Activated T-cell treated with anti-CD3 and anti-CD28 coated beads, Interleukin-2, amount 50 U/mL, for 72 hours (primary cell): ENCODE results near the gene ANO3. TPM values are rescaled to one million over a fixed set of nuclear protein-coding genes. Genes with fewer than 3 reads are reported as not detected.

ENCODE experiments used
- ATAC-seq, 2 donors: fragments of 150-1000 bp; cut with Tn5 transposase; replicated peaks in 1 of 2; 2 replicates each; pipeline ENCODE4 v1.10.0; 2021; ENCODE audit warnings: moderate library complexity in 2 of 2, mild to moderate bottlenecking in 1 of 2
- DNase-seq, 2 donors: peaks; one replicate each; pipeline ENCODE4 v3.0.0; 2021 to 2022; ENCODE audit warnings: mixed read lengths in 1 of 2
- H3K27ac Mint-ChIP-seq: one replicate; pipeline ENCODE4 v1.8.0; 2022; ENCODE audit warnings: mild to moderate bottlenecking, moderate library complexity, mixed read lengths
- H3K27me3 Mint-ChIP-seq: one replicate; pipeline ENCODE4 v1.8.0; 2022; ENCODE audit warnings: low read depth, mixed read lengths
- H3K36me3 Mint-ChIP-seq, 2 donors: one replicate each; pipeline ENCODE4 v1.8.0; 2022; ENCODE audit warnings: mixed read lengths in 2 of 2, mild to moderate bottlenecking in 1 of 2; ENCODE audit not compliant: insufficient read depth in 2 of 2
- H3K4me1 Mint-ChIP-seq: one replicate; pipeline ENCODE4 v1.8.0; 2022; ENCODE audit warnings: low read depth, mixed read lengths
- H3K4me3 Mint-ChIP-seq, 2 donors: one replicate each; pipeline ENCODE4 v1.8.0; 2022; ENCODE audit warnings: mild to moderate bottlenecking in 2 of 2, mixed read lengths in 2 of 2, moderate library complexity in 2 of 2
- H3K9me3 Mint-ChIP-seq, 2 donors: one replicate each; pipeline ENCODE4 v1.8.0; 2022; ENCODE audit warnings: mixed read lengths in 2 of 2
- total RNA-seq, 2 donors: library from RNA; stranded (reverse); gene quantifications; one replicate each; pipeline ENCODE4 v1.2.3, GENCODE V29; 2022

The ANO3 gene
- total RNA-seq, 2 donors from 2014 or later, result not detected

- Mint-ChIP-seq H3K27ac (no peak overlapping the region), H3K27me3 (no peaks in the 10 kb centered on the region), H3K9me3 (peaks cover 8 to 17% of the 10 kb centered on the region in 2 donors), H3K4me3 (no peak overlapping the region), H3K4me1 (no peaks in the 10 kb centered on the region), H3K36me3 (no peaks in the 10 kb centered on the region)
- no peak for DNase-seq
- ATAC-seq, result no peak
These were observed 267.5 kb downstream of the ANO3 start for GRCh38 chr11:26599425-26599824.

DNA sequence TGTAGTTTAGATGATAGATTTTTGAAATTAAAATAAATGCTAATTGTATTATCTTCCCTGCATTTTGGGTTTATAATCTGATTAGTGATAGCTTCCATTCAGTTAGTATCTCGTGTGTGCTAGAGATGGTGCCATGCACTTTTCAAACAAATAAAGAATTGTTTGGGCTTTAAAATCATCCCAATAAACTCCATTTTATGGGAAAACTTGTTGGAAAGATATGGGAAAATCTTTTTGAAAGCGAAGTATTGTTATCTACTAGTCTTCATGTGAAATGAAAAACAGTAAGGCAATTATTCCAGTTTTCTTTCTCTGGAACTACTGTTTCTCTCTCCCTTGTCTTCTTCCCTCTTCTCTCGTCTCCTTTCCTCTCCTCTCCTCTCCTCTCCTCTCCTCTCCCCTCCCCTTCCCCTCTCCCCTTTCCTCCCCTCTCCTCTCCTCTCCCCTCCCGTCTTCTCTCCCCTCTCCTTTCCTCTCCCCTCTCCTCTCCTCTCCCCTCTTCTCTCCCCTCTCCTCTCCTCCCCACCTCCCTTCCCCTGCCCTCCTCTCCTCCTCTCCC, 268.0 kb downstream of the ANO3 start:
- Mint-ChIP-seq H3K9me3 (peaks cover 8 to 16% of the 10 kb centered on the region in 2 donors), H3K27me3 (no peaks in the 10 kb centered on the region), H3K4me1 (no peaks in the 10 kb centered on the region), H3K36me3 (no peaks in the 10 kb centered on the region), H3K27ac (no peak overlapping the region), H3K4me3 (no peak overlapping the region)
- ATAC-seq (no peak), DNase-seq (no peak)

DNA sequence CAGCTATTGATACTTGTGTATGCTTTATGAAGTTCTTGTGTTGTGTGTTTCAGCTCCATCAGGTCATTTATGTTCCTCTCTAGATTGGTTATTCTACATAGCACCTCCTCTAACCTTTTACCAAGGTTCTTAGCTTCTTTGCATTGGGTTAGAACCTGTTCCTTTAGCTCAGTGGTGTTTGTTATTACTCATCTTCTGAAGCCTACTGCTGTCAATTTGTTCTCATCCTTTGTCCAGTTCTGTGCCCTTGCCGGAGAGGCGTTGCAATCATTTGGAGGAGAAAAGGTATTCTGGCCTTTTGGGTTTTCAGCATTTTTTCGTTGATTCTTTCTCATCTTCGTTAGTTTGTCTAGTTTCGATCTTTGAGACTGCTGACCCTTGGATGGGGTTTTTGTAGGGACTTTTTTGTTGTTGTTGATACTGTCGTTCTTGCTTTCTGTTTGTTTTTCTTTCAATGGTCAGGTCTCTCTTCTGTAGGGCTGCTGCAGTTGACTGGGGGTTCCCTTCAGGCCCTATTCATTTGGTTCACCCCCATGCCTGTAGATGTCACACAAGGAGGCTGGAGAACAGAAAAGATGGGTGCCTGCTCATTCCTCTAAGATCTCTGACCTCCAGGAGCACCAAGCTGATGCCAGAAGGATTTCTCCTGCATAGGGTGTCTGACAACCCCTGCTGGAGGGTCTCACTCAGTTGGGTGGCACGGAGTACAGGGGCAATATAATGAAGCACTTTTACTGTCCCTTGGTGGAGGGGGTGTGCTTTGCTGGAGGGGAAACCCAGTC, 276.0 kb downstream of the ANO3 start:
- Mint-ChIP-seq H3K36me3 (no peaks in the 10 kb centered on the region), H3K9me3 (peaks cover 14 to 21% of the 10 kb centered on the region in 2 donors), H3K4me3 (no peak overlapping the region), H3K4me1 (no peaks in the 10 kb centered on the region), H3K27ac (no peak overlapping the region), H3K27me3 (no peaks in the 10 kb centered on the region)
- DNase-seq, result no peak
- ATAC-seq, result no peak

GRCh38 chr11:26608507-26609146, 276.7 kb downstream of the ANO3 start:
- Mint-ChIP-seq H3K9me3 (peaks cover 19 to 23% of the 10 kb centered on the region in 2 donors), H3K4me1 (no peaks in the 10 kb centered on the region), H3K27me3 (no peaks in the 10 kb centered on the region), H3K4me3 (no peak overlapping the region), H3K36me3 (no peaks in the 10 kb centered on the region), H3K27ac (no peak overlapping the region)
- DNase-seq (no peak), ATAC-seq (no peak)

GRCh38 chr11:26613759-26614158, 281.8 kb downstream of the ANO3 start:
- DNase-seq (no peak), ATAC-seq (no peak)
- Mint-ChIP-seq H3K27ac (no peak overlapping the region), H3K4me3 (no peak overlapping the region), H3K36me3 (no peaks in the 10 kb centered on the region), H3K27me3 (no peaks in the 10 kb centered on the region), H3K4me1 (no peaks in the 10 kb centered on the region), H3K9me3 (peaks cover 7 to 13% of the 10 kb centered on the region in 2 donors)

DNA sequence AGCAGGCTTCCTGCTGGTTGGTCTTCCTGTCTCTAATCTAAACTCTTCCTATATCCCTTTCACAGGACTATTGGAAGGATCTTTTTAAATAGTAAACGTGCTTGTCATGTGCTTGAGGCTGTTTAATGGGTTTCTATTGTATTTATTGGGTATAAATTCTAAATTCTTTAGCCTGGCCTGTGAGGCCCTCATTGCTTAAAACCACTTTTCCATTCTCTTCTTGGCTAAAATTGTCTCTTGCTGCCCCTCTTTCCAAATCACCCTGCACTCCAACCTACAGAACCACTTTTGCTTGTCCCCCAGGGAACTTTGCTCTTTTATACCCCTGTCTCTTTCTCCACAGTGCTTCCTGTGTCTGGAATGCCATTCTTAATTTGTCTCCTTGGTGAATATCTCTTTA, 286.5 kb downstream of the ANO3 start:
- no peaks in the 10 kb centered on the region for H3K27me3 Mint-ChIP-seq

GRCh38 chr11:26620282-26621045, 288.5 kb downstream of the ANO3 start:
- Mint-ChIP-seq H3K27me3 (no peaks in the 10 kb centered on the region), H3K4me3 (no peak overlapping the region), H3K4me1 (no peaks in the 10 kb centered on the region), H3K27ac (no peak overlapping the region), H3K36me3 (no peaks in the 10 kb centered on the region), H3K9me3 (peaks cover 3 to 4% of the 10 kb centered on the region in 2 donors)
- DNase-seq (no peak), ATAC-seq (no peak)

More for the DNA sequence above, 286.5 kb downstream of the ANO3 start:
- Mint-ChIP-seq H3K4me1 (no peaks in the 10 kb centered on the region), H3K9me3 (peaks cover 3 to 7% of the 10 kb centered on the region in 2 donors), H3K27ac (no peak overlapping the region), H3K36me3 (no peaks in the 10 kb centered on the region), H3K4me3 (no peak overlapping the region)
- no peak for DNase-seq
- no peak for ATAC-seq

GRCh38 chr11:26621132-26621531, 289.2 kb downstream of the ANO3 start:
- no peak for DNase-seq
- Mint-ChIP-seq H3K27ac (no peak overlapping the region), H3K4me3 (no peak overlapping the region), H3K27me3 (no peaks in the 10 kb centered on the region), H3K36me3 (no peaks in the 10 kb centered on the region), H3K9me3 (peaks cover 3 to 4% of the 10 kb centered on the region in 2 donors), H3K4me1 (no peaks in the 10 kb centered on the region)
- no peak for ATAC-seq

GRCh38 chr11:26622181-26622580, 290.3 kb downstream of the ANO3 start:
- H3K9me3 Mint-ChIP-seq, result peaks cover 2 to 4% of the 10 kb centered on the region in 2 donors
- no peak overlapping the region for H3K4me3 Mint-ChIP-seq
- no peak for DNase-seq
- no peak overlapping the region for H3K27ac Mint-ChIP-seq
- no peaks in the 10 kb centered on the region for H3K4me1 Mint-ChIP-seq
- H3K27me3 Mint-ChIP-seq, result no peaks in the 10 kb centered on the region
- no peaks in the 10 kb centered on the region for H3K36me3 Mint-ChIP-seq
- no peak for ATAC-seq

DNA sequence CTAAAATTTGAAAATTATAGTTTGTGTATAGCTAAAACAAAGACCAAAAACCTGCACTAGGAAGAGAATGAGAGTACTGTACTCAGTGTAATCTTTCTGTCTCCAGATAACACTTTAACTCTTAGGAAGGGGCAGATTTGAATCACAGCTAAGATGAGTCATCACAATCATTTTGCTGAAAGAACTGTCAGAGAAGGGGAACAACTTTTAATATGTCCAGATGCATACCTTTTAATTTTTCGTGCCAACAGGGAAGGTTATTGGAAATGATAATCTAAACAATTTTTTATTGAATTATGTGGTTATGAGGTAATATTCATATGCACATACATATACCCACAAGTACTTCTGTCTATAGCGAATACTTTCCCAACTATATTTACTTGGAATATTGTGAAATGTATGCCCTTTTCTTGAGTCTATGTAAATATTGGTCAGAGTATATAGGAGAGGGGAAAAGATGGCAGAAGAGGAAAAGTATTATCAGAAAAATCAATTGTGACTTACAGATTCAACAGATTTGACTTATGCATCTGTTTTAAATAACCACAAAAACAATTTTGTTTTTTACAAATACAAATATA, 291.2 kb downstream of the ANO3 start:
- Mint-ChIP-seq H3K36me3 (no peaks in the 10 kb centered on the region), H3K9me3 (peaks cover 3 to 4% of the 10 kb centered on the region in 2 donors), H3K4me1 (no peaks in the 10 kb centered on the region), H3K4me3 (no peak overlapping the region), H3K27ac (no peak overlapping the region), H3K27me3 (no peaks in the 10 kb centered on the region)
- ATAC-seq (no peak), DNase-seq (no peak)

DNA sequence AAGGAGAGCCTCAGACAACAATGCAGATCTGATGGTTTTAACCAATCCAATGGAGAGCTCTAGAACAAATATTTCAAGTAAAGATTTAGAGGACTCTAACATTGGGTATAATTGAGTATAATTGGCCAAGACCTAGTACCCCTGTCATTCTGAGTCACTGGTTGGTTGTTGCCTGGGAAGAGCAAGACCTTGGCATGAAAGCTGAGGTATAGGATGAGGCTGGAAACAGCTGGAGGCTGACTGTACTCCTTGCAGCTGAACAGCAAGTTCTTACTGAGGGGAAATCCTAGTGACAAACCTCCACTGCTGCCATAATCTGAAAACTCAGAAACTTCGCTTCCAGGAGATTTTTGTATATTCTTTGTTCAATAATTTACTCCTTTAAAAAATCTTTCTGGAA, 294.4 kb downstream of the ANO3 start:
- no peaks in the 10 kb centered on the region for H3K36me3 Mint-ChIP-seq
- no peak overlapping the region for H3K27ac Mint-ChIP-seq

DNA sequence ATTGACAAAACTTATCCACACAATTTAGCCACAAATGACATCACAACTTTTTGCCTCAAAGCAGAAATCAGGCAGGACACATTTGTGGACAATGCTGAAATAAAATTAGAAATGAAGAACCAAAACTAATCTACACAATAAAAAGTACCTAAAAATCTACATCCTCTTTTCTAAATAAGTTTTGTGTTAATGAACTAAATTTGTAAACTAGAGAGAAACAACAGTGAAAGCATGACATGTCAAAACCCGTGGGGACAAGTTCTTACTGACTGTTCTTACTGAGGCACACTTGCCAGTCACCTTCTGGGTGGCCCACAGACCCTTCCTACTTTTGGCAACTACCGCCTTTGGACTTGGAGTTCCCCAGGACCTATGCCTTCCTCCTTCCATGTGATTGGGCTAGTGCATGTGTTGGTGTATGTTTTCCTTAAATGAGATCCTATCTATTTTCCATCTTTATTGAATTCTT, 300.8 kb downstream of the ANO3 start:
- DNase-seq (no peak), ATAC-seq (no peak)
- Mint-ChIP-seq H3K36me3 (no peaks in the 10 kb centered on the region), H3K9me3 (peaks cover 2% of the 10 kb centered on the region in 2 donors), H3K27me3 (no peaks in the 10 kb centered on the region), H3K4me1 (no peaks in the 10 kb centered on the region), H3K4me3 (no peak overlapping the region), H3K27ac (no peak overlapping the region)

More for the DNA sequence above, 294.4 kb downstream of the ANO3 start:
- ATAC-seq (no peak), DNase-seq (no peak)
- no peak overlapping the region for H3K4me3 Mint-ChIP-seq
- peaks cover 0 to 3% of the 10 kb centered on the region in 2 donors for H3K9me3 Mint-ChIP-seq
- no peaks in the 10 kb centered on the region for H3K27me3 Mint-ChIP-seq
- H3K4me1 Mint-ChIP-seq, result no peaks in the 10 kb centered on the region
